ENCODE data around the gene TPX2.

The TPX2 gene

DNA sequence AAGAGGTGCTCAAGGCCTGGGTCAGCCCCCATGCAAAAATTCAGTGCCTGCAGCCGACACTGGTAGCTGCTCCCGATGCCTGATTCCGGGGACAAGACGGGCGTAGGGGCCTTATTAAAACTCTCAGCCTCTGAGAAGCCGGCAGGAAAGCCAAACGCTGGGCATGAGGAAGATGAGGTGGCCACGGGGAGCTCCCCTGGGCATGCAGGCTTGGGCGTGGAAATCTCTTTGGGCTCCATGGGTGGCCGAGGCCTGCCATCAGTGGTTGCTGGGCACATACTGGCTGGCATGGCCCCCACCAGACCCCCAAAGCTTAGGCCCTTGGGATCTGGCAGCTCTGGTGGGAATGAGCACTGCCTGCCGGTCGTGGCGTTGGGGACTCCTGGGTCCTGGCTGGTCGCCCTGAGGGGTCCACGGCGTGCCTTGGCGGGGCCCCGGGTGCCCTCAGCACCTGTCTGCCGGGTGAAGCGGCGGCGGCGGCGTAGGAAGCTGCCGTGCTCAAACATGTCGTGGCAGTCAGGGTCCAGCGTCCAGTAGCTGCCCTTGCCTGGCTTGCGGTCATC is 105.7 kb downstream of the TPX2 start:
- H3K4me1 ChIP-seq: peaks cover 0 to 71% (median 54%) of the 10 kb centered on the region in 4 donors
- no peak for DNase-seq
- intact Hi-C loops (cut with DNase I; ENCODE audit: low total_unique reads): loop anchor here (2.0 to 5.0 kb wide), 2 partner anchors 22 to 108 kb away; partner anchors contain the start of gene TPX2
- H3K36me3 ChIP-seq: no peaks in the 10 kb centered on the region
- H3K27ac ChIP-seq: peak overlapping the region; percentile 89 to 92
- no peaks in the 10 kb centered on the region for H3K9me3 ChIP-seq
- TF ChIP-seq, protein P1, sequence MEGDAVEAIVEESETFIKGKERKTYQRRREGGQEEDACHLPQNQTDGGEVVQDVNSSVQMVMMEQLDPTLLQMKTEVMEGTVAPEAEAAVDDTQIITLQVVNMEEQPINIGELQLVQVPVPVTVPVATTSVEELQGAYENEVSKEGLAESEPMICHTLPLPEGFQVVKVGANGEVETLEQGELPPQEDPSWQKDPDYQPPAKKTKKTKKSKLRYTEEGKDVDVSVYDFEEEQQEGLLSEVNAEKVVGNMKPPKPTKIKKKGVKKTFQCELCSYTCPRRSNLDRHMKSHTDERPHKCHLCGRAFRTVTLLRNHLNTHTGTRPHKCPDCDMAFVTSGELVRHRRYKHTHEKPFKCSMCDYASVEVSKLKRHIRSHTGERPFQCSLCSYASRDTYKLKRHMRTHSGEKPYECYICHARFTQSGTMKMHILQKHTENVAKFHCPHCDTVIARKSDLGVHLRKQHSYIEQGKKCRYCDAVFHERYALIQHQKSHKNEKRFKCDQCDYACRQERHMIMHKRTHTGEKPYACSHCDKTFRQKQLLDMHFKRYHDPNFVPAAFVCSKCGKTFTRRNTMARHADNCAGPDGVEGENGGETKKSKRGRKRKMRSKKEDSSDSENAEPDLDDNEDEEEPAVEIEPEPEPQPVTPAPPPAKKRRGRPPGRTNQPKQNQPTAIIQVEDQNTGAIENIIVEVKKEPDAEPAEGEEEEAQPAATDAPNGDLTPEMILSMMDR (IDR thresholded peaks at IDR 0.05): no peak
- H3K27me3 ChIP-seq: peaks cover 0 to 6% of the 10 kb centered on the region in 2 donors
- H3K4me3 ChIP-seq: peak overlapping the region; percentile 62 to 73

DNA sequence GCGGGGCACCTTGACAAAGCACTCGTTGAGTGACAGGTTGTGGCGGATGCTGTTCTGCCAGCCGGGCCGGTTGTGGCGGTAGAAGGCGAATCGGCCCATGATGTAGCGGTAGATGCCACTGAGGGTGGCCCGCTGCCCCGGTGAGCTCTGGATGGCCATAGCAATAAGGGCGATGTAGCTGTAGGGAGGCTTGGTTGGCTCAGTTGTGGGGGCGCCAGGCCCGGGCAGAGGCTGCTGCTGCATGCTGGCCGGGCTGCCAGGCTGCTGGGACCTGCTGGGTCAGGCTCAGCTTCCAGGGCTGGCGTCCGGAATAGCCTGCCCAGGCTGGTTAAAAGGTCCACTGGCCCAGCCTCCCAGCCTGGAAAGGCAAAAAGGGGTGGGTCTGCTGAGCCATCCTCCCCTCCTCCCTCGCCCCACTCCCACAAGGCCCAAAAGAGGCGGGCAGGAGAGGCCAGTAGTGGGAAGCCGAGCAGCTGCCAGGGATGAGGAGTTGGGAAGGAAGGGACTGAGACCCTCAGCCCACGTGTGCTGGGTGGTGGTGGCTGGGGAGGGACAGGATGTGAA is 106.3 kb downstream of the TPX2 start, which contains the start of gene FOXS1:
Gene FOXS1, minus strand, starts transcription at position 305 of the 564 bp plus-strand sequence. Its CDS starts 62 bp downstream, at position 243.
- TF ChIP-seq, protein P1 (IDR thresholded peaks at IDR 0.05): no peak
- Histone ChIP-seq H3K27ac (peak within 1 kb of the TSS; percentile 89 to 92), H3K27me3 (peaks cover 0 to 12% of the 10 kb centered on the region in 2 donors), H3K9me3 (no peaks in the 10 kb centered on the region), H3K4me3 (peak within 1 kb of the TSS; percentile 62 to 73), H3K4me1 (peaks cover 0 to 67% (median 49%) of the 10 kb centered on the region in 4 donors), H3K36me3 (no peaks in the 10 kb centered on the region)
- intact Hi-C loops (cut with DNase I; ENCODE audit: low total_unique reads): loop anchor here (2.0 to 5.0 kb wide), 2 partner anchors 23 to 108 kb away; partner anchors contain the start of gene TPX2
- DNase-seq: peak; percentile 74 to 95

DNA sequence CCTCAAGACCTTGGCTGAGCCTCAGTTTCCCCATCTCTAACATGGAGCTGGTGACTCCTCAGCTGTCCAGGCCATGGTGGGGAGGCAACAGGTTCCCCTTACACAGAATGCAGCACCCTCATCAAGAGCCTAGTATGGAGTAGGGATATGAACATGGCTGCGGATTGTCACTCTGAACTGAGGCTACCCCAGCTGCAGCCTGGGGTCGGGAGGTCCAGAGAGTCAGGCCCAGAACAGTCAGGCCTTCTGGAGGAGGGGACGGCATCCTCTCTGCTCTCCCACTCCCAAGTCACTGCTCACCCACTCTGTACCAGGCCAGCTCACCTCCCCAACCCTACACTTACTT is 107.7 kb downstream of the TPX2 start:
- H3K9me3 ChIP-seq: no peaks in the 10 kb centered on the region
- peaks cover 0 to 26% of the 10 kb centered on the region in 2 donors for H3K27me3 ChIP-seq
- H3K4me1 ChIP-seq: peaks cover 0 to 53% (median 35%) of the 10 kb centered on the region in 4 donors
- DNase-seq: no peak
- TF ChIP-seq, protein P1 (IDR thresholded peaks at IDR 0.05): no peak
- intact Hi-C loops (cut with DNase I; ENCODE audit: low total_unique reads): loop anchor here (5.0 kb wide), 1 partner anchor 109 kb away; the partner anchor contains the start of gene TPX2
- H3K27ac ChIP-seq: peak overlapping the region; percentile 89 to 92
- no peak overlapping the region for H3K4me3 ChIP-seq
- H3K36me3 ChIP-seq: no peaks in the 10 kb centered on the region

DNA sequence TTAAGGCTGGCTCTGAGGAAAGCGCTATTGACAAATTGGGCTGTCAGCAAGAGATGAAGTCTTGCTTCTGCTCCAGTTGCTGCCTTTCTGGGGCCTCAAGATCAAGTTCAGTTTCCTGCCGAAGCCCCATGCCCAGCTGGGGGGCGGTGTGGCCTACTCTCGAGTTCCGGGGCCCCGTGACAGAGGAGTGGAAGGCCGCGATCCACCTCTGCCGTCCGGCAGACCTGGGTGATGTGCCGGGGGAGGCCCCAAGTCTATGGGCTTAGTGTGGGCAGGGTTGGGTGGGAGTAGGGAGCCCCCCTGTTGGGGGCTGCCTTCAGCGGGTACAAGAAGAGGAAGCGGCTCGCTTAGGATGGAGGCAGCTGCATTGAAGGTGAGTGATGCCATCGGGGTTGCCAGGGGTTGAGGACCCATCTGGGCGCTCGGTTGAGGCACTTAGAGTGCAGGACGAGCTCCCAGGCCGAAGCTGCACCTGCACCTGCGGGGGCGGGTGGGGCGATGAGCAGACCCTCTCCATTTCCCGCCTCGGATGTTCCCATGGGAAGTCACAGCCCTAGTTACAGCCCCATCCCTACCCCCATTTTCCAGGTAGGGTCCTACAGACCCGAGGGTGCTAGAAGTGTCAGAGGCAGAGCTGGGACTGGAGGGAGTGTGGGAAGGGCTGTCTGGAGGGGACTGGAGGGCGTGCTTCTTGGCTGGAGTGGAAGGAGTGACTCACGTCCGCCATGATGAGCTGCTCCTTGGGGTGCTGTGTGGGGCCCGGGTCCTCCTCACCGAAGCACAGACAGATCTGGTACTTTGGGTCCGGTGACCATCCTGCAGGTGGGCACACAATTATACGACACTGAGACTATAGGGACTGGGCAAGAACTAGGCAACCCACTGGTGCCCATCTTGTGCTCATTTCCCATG is 109.3 kb downstream of the TPX2 start:
- DNase-seq: no peak
- Histone ChIP-seq H3K4me3 (no peak overlapping the region), H3K36me3 (no peaks in the 10 kb centered on the region), H3K9me3 (no peaks in the 10 kb centered on the region), H3K4me1 (peaks cover 0 to 38% (median 21%) of the 10 kb centered on the region in 4 donors), H3K27me3 (peaks cover 0 to 40% of the 10 kb centered on the region in 2 donors), H3K27ac (no peak overlapping the region)
- TF ChIP-seq, protein P1 (IDR thresholded peaks at IDR 0.05): no peak
- intact Hi-C loops (cut with DNase I; ENCODE audit: low total_unique reads): loop anchor here (5.0 kb wide), 1 partner anchor 111 kb away; the partner anchor contains the start of gene TPX2

DNA sequence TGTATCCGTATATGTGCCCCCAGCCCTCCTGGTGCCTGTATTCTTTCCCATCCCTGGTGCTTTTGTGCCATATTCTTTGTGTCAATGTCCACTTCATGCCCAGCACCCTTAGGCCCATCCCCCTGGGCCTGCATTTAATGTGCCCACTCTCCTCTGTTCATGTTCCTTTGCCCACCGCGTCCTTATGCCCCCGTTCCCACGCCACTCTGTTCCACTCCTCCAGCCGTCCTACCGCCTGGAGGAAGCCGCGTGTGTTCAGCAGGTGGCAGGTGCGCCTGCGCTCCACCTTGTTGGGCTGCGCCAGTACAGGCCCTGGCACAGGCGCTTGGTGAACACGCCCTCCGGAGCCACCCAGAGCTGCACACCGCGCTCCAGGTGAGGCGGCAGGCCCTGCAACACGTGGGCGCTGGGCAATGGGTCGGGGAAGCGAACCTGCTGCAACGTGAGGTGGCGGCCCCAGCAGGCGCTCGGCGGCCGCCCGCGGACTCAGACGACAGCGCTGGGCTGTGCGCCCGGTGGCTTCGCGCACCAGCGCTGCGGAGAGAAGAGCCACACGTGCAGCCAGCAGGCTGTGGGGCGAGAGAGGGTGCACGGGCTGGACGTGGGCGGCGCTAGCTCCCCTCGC is 110.3 kb downstream of the TPX2 start:
- Histone ChIP-seq H3K27me3 (peaks cover 0 to 49% of the 10 kb centered on the region in 2 donors), H3K9me3 (no peaks in the 10 kb centered on the region), H3K27ac (no peak overlapping the region), H3K4me1 (peaks cover 0 to 28% (median 13%) of the 10 kb centered on the region in 4 donors), H3K4me3 (no peak overlapping the region), H3K36me3 (no peaks in the 10 kb centered on the region)
- TF ChIP-seq, protein P1 (IDR thresholded peaks at IDR 0.05): no peak
- intact Hi-C loops (cut with DNase I; ENCODE audit: low total_unique reads): loop anchor here (5.0 kb wide), 1 partner anchor 112 kb away; the partner anchor contains the start of gene TPX2
- DNase-seq: no peak

Measured in tibial artery (tissue), 4 donors.